Upper lobe of left lung (tissue), 4 donors: ENCODE data around the gene ARID1B.

Experiments used
- CTCF ChIP-seq, 6 experiments: fragments of 450-650 bp in 4 of 6; fragments of 200-600 bp in 2 of 6; sonication (generic) in 2 of 6; IDR thresholded peaks; one replicate each; pipeline ENCODE4 v1.5.1; 2016 to 2019; ENCODE audit warnings: antibody characterized with exemption in 6 of 6
- POLR2A ChIP-seq, 4 donors: fragments of 450-650 bp; IDR thresholded peaks; one replicate each; pipeline ENCODE4 v1.5.1; 2016 to 2017; ENCODE audit warnings: antibody characterized with exemption in 4 of 4, mild to moderate bottlenecking in 2 of 4

GRCh38 chr6:157056275-157056674 lies 279.1 kb downstream of the ARID1B start:
- TF ChIP-seq POLR2A (IDR thresholded peaks at IDR 0.05): no peak
- no peak for TF ChIP-seq CTCF (IDR thresholded peaks at IDR 0.05)
